ENCODE measurements around the gene USP5.
"Not testable (repeated sequence)": the region's sequence is repeated elsewhere in the genome, so short reads cannot be mapped to it uniquely, and the experiment has no call there.

Gene USP5

GRCh38 chr12:6861391-6861790 lies 9.4 kb downstream of the USP5 start:
- TF ChIP-seq, protein P1, sequence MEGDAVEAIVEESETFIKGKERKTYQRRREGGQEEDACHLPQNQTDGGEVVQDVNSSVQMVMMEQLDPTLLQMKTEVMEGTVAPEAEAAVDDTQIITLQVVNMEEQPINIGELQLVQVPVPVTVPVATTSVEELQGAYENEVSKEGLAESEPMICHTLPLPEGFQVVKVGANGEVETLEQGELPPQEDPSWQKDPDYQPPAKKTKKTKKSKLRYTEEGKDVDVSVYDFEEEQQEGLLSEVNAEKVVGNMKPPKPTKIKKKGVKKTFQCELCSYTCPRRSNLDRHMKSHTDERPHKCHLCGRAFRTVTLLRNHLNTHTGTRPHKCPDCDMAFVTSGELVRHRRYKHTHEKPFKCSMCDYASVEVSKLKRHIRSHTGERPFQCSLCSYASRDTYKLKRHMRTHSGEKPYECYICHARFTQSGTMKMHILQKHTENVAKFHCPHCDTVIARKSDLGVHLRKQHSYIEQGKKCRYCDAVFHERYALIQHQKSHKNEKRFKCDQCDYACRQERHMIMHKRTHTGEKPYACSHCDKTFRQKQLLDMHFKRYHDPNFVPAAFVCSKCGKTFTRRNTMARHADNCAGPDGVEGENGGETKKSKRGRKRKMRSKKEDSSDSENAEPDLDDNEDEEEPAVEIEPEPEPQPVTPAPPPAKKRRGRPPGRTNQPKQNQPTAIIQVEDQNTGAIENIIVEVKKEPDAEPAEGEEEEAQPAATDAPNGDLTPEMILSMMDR (IDR thresholded peaks at IDR 0.05; ENCODE audit: low read depth, low read length, missing control alignments): no peak
- no peak for DNase-seq (ENCODE audit: extremely low read depth, low read depth)
- H3K4me3 ChIP-seq (replicated peaks; ENCODE audit: low read depth, low read length): no peak overlapping the region

DNA sequence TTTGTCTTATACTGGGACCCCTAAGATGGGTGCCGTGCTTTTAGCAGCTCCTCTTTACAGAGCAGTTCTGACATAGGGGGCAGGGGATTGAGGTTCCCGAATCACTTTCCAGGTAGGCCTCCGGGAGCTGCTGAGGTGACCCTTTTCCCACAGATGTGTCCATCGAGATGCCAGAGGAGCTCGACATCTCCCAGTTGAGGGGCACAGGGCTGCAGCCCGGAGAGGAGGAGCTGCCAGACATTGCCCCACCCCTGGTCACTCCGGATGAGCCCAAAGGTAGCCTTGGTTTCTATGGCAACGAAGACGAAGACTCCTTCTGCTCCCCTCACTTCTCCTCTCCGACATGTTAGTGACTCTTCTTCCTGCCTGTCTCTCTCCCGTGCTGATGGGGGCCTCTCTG lies 11.1 kb downstream of the USP5 start:
- TF ChIP-seq, protein P1 (IDR thresholded peaks at IDR 0.05; ENCODE audit: low read depth, low read length, missing control alignments): no peak
- H3K4me3 ChIP-seq (replicated peaks; ENCODE audit: low read depth, low read length): no peak overlapping the region
- no peak for DNase-seq (ENCODE audit: extremely low read depth, low read depth)

DNA sequence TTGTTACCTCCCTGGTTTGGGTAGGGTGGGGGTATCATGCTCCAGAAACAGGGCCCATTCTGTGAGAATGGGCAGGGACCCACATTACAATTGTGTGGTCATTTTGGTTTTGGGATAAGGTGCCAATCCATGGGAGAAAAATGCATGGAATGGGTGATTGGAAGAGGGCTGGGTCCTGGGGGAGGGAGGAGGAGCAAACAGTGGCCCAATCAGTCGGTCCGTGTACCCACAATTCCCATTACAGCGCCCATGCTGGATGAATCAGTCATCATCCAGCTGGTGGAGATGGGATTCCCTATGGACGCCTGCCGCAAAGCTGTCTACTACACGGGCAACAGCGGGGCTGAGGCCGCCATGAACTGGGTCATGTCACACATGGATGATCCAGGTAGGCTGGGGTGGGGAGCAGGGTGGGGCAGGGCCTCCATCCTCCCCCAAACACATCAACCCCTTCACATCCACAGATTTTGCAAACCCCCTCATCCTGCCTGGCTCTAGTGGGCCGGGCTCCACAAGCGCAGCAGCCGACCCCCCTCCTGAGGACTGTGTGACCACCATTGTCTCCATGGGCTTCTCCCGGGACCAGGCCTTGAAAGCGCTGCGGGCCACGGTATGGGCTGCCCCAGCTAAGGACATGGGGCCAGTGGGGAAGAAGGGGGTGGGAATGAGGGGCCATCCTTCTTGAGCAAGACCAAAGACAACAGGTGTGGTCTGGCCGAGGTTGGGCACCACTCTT lies 11.8 kb downstream of the USP5 start:
- no peak for DNase-seq (ENCODE audit: extremely low read depth, low read depth)
- TF ChIP-seq, protein P1 (IDR thresholded peaks at IDR 0.05; ENCODE audit: low read depth, low read length, missing control alignments): no peak
- H3K4me3 ChIP-seq (replicated peaks; ENCODE audit: low read depth, low read length): no peak overlapping the region

DNA sequence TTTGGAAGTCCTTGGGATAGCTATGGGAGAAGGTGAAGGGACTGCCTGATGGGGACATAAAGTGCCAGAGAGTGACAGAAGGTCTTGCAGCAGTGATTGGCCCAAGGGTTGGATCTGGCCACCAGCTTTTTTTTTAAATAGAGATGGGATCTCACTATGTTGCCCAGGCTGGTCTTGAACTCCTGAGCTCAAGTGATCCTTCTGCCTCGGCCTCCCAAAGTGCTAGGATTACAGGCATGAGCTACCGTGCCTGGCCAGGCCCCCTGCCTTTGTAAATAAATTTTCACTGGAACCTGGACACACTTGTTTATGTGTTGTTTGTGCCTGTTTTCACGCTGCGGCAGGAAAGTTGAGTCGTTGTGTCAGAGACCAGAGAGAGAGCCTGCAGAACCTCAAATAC lies 13.4 kb downstream of the USP5 start:
- DNase-seq (ENCODE audit: extremely low read depth, low read depth); H3K4me3 ChIP-seq (replicated peaks; ENCODE audit: low read depth, low read length): not testable (repeated sequence)

- DNase-seq (ENCODE audit: extremely low read depth, low read depth): no peak
- peak overlapping the region; percentile 99 for H3K4me3 ChIP-seq (replicated peaks; ENCODE audit: low read depth, low read length)
- TF ChIP-seq, protein P1 (IDR thresholded peaks at IDR 0.05; ENCODE audit: low read depth, low read length, missing control alignments): no peak
Measured at GRCh38 chr12:6866163-6866919, 14.4 kb downstream of the USP5 start.

- TF ChIP-seq, protein P1 (IDR thresholded peaks at IDR 0.05; ENCODE audit: low read depth, low read length, missing control alignments): no peak
- DNase-seq (ENCODE audit: extremely low read depth, low read depth): no peak
Measured at GRCh38 chr12:6866920-6867412, 15.0 kb downstream of the USP5 start.

More at GRCh38 chr12:6866920-6867412, 15.0 kb downstream of the USP5 start:
- peak overlapping the region; percentile 99 for H3K4me3 ChIP-seq (replicated peaks; ENCODE audit: low read depth, low read length)

Measured in HFF-Myc (cell line).